Mucosa of gallbladder (tissue), 1 donor: ENCODE data around the gene PRICKLE3. TPM values are rescaled to one million over a fixed set of nuclear protein-coding genes. Genes with fewer than 3 reads are reported as not detected.

ENCODE experiments used
- DNase-seq: peaks from one replicate; pipeline ENCODE4 v3.0.0-alpha.2; 2020; ENCODE audit warnings: low spot score
- total RNA-seq: library from RNA; stranded (reverse); gene quantifications from one replicate; pipeline ENCODE4 v1.2.1, GENCODE V29; 2021
- donor health status: DM: no; HTN: no; CAD: no.

PRICKLE3 gene
- total RNA-seq, 1 donor from 2014 or later, result 16.3 TPM

GRCh38 chrX:49208399-49208798, 22.2 kb upstream of the PRICKLE3 start:
- DNase-seq, result no peak

- DNase-seq, result no peak
Measured at GRCh38 chrX:49206543-49206942, 20.4 kb upstream of the PRICKLE3 start.

- no peak for DNase-seq
Measured at GRCh38 chrX:49205443-49205842, 19.3 kb upstream of the PRICKLE3 start.

- no peak for DNase-seq
Measured at GRCh38 chrX:49204709-49205108, 18.5 kb upstream of the PRICKLE3 start.

- no peak for DNase-seq
Measured at GRCh38 chrX:49204017-49204416, 17.8 kb upstream of the PRICKLE3 start.

GRCh38 chrX:49203536-49203935, 17.4 kb upstream of the PRICKLE3 start:
- DNase-seq, result no peak

- DNase-seq, result no peak
Measured at GRCh38 chrX:49202022-49202421, 15.8 kb upstream of the PRICKLE3 start.

- DNase-seq, result peak; percentile 91
Measured at GRCh38 chrX:49199906-49200771, 14.0 kb upstream of the PRICKLE3 start, which contains the start of gene SYP. SYP (minus strand) TSS chrX:49200193; CDS start chrX:49200186, 7 bp downstream.

DNA sequence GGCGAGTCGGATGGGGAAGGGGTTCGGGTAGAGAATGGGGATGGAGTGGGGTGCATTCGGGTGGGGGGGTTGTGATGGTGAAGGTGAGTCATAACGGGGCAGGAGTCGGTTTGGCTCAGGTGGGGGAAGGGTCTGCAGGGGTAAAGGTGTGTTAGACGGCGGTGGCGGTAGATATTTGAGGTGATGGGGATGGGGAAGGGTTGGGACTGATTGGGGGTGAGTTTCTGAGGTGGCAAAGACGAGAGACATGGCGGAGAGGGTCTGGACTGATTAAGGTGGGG, 13.1 kb upstream of the PRICKLE3 start:
- DNase-seq, result no peak

- DNase-seq, result no peak
Measured at GRCh38 chrX:49198540-49199314, 12.6 kb upstream of the PRICKLE3 start.

- no peak for DNase-seq
Measured at GRCh38 chrX:49197543-49198087, 11.4 kb upstream of the PRICKLE3 start.

DNA sequence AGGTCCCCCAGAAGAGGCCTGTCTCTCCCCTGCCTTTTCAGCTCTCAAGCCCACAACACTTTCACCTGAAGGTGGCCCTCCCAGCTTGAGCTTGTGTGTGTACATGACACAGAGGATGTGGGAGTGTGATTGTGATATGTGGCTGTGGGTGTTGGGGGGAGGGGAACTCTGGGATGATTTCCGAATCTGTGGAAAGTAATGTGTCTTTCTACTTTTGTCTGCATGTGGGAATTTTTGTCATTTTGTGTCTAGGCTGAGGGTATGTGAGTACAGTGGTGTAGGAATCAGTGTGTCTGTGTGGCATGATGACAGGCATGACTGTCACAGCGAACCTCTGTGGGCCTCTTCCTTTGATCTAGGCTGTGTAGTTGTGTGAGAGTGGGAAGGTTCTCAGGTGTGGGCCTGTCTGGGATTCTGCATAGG, 7.4 kb upstream of the PRICKLE3 start:
- no peak for DNase-seq

- no peak for DNase-seq
Measured at GRCh38 chrX:49192722-49193328, 6.7 kb upstream of the PRICKLE3 start.

- no peak for DNase-seq
Measured at GRCh38 chrX:49191574-49192011, 5.4 kb upstream of the PRICKLE3 start.

DNA sequence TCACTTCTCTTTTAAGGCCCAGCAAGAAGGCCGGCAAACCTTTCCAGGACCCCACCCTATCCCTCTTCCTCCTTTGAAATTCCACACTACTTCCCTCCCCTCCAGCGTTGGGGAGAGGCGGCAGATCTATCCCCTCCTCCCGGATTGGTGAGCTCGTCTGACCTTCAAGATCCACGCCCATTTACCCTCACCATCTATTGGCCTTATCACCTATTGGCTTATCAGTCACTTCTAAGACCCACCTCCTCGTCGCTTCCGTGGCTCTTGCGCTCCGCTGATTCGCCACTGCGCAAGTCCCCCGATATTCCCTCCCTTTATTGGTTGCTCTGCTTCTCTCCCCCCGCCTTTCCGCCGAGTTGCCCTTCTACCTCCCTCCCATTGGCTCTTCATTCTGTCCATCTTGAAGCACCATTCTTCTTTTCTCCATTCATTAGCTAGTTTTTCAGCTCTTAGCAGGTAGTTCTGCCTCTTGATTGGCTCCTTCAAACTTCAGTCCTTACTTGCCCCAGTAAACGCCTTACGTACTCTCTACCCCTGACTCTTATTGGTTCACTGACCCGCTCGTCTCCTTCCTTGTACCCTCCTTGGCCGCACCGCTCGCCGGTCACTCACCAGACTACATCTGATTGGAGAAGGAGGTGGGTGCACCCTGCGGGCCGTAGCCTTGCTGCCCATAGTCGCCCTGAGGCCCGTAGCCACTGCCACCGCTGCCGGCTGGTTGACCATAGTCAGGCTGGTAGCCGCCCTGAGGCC, 4.8 kb upstream of the PRICKLE3 start:
- peak; percentile 95 for DNase-seq

DNA sequence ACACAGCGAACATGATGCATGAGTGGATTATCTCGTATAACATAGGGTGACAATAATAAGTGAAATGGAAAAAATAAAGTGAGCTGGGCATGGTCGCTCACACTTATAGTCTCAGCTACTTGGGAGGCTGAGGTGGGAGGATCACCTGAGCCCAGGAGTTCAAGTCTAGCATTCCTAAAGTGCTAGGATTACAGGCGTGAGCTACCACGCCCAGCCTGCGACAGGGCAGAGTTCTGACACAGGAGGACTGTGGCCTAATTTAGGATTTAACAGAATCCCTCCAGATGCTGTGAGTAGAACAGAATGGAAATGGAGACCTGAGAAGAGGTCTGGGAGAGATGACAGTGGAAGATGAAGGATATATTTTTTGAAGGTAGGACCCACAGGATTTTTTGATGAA, 3.4 kb upstream of the PRICKLE3 start:
- DNase-seq, result no peak

- no peak for DNase-seq
Measured at GRCh38 chrX:49188468-49189076, 2.4 kb upstream of the PRICKLE3 start.

GRCh38 chrX:49187526-49187925, 1.4 kb upstream of the PRICKLE3 start:
- no peak for DNase-seq

DNA sequence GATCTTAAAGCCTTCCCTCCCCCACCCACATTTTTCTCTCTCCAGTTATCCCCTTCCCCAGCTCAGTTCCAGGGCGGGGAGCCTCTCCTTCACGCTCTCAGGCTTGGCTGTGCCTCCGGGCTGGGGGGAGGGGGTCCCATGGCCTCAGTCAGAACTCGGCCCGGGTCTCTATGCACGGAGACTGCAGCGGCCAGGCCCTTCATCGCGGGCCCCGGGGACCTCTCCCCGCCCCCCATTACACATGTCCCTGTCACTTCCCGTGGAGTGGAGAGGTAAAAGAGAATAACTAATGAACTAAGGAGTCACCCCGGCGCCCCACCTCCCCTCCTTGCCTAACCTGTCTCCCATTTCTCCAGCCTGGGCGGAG, 838 bp upstream of the PRICKLE3 start:
- DNase-seq, result no peak

DNA sequence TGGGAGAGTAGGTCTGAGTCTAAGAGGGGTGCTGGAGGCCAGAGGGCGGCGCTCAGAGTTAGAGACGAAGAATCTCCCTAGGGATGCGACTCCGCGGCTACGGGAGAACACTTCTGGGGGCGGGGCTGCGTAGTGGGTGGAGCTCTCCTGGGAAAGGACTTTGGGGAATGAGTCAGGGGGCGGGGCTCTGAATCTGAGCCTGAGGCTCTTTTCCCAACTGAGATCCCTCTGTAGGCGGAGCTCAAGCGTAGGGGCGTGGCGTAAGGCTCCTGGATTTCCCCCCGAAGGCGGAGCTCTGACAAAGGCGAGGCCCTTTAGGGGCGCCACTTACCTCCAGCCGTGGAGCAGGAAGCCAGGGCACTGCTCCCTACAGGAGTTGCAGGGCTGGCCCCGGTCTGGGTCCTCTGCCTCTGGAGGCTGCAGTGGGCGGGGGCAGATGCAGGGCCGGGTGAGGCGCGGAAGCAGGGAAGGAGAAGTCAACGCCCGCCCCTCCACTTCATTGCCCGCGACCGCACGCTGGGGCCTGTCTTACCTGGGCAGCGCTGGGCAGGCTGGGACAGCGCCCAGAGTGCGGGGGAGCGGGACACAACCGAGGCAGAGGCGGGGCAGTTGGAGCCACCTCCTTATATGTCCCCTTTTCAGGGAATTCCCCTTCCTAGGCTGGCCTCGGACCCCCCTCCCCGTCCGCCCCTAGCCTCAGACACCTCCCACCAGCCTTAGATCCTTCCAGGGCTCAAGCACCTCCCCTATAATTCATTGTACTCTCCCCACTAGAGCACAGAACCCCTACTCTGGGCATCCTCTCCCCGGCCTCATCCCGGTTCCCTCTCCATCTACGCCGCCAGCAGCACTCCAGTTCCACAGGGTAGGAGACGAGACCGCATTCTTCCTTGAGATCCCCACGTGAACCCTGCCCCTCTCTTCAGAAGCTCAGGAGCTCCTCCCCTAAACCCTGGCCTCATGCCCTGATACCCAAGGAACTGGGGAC, 1.6 kb downstream of the PRICKLE3 start:
- peak; percentile 91 for DNase-seq
